ENCODE measurements around the gene CTNS.
A peak's percentile ranks its signal among the peaks of the same experiment; 100 is the strongest.

Gene CTNS

DNA sequence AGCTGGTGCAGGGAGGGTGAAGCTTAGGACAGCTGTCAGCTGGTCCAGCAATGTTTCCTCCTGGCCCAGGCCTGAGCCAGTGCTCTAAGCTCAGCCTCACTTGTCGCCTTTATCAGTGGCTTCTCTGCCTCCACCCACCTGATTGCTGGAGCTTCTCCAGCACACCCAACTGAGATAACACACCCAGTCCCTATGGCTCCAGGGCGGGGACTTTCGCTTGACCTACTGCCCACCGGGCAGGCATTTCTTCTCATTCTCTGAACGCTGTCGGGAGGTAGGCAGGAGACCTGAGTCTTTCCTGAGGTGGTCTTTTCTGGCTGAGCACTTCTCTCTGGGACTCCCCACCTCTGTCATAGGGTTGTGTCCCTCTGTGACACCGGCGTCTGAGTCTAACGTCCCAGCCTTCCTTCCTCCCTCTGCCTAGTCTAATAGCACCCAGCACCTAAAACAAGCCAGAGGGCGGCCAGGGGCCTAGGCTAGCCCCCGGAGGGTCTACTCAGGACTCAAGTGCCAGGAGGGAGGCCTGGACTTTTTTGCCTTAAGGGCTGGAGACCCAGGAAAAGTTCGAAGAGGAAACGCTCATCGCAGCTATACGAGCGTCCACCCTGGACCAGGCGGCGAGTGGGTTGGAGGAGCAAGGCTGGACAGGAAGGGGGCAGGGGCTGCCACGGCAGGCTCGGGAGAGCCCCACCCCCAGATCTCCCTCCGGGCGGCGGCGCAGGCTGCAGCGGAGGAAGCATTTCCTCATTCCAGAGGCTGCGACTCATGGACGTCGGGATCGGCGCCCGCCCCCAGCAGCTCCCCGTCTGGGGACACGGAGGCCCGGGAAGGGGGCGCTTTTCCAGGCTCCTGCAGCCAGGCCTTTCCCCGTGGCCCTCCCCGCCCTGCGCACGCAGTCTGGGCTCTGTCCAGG lies 31.1 kb downstream of the CTNS start (continued):
- TF ChIP-seq, protein P1, sequence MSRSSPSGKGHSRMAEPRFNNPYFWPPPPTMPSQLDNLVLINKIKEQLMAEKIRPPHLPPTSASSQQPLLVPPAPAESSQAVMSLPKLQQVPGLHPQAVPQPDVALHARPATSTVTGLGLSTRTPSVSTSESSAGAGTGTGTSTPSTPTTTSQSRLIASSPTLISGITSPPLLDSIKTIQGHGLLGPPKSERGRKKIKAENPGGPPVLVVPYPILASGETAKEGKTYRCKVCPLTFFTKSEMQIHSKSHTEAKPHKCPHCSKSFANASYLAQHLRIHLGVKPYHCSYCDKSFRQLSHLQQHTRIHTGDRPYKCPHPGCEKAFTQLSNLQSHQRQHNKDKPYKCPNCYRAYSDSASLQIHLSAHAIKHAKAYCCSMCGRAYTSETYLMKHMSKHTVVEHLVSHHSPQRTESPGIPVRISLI (tag by site-specific recombination; IDR thresholded peaks at IDR 0.05), result no peak
- TF ChIP-seq, protein P2, sequence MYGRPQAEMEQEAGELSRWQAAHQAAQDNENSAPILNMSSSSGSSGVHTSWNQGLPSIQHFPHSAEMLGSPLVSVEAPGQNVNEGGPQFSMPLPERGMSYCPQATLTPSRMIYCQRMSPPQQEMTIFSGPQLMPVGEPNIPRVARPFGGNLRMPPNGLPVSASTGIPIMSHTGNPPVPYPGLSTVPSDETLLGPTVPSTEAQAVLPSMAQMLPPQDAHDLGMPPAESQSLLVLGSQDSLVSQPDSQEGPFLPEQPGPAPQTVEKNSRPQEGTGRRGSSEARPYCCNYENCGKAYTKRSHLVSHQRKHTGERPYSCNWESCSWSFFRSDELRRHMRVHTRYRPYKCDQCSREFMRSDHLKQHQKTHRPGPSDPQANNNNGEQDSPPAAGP (tag by site-specific recombination; IDR thresholded peaks at IDR 0.05), result 0 out of 2 replicates have a peak, but pooled peaks have one; percentile 60
- TF ChIP-seq ZNF701 (tag by site-specific recombination; IDR thresholded peaks at IDR 0.05) (0 out of 2 replicates have a peak, but pooled peaks have one; percentile 7), ZNF140 (tag by site-specific recombination; IDR thresholded peaks at IDR 0.05) (no peak), TCF7L2 (IDR thresholded peaks at IDR 0.05; ENCODE audit: borderline replicate concordance, low read depth, low read length) (no peak), ZNF157 (tag by site-specific recombination; IDR thresholded peaks at IDR 0.05) (no peak), ZNF600 (tag by site-specific recombination; IDR thresholded peaks at IDR 0.05) (no peak), ZNF514 (tag by site-specific recombination; IDR thresholded peaks at IDR 0.05) (no peak), MEIS1 (CRISPR knock-in tag; IDR thresholded peaks at IDR 0.05; ENCODE audit: borderline replicate concordance) (no peak), ZNF366 (tag by site-specific recombination; conservative IDR thresholded peaks at IDR 0.05) (no peak), ZNF549 (tag by site-specific recombination; IDR thresholded peaks at IDR 0.05) (no peak), GLI2 (tag by site-specific recombination; IDR thresholded peaks at IDR 0.05; ENCODE audit: borderline replicate concordance, low read depth) (no peak), ZNF621 (tag by site-specific recombination; IDR thresholded peaks at IDR 0.05) (no peak), ZBTB48 (tag by site-specific recombination; IDR thresholded peaks at IDR 0.05) (0 out of 2 replicates have a peak, but pooled peaks have one; percentile 81), ZNF830 (tag by site-specific recombination; IDR thresholded peaks at IDR 0.05; ENCODE audit: low read depth) (no peak), ZNF350 (tag by site-specific recombination; IDR thresholded peaks at IDR 0.05) (no peak), KLF8 (tag by site-specific recombination; IDR thresholded peaks at IDR 0.05) (peak; percentile 78; the same call in 1 of the 2 replicates)
- TF ChIP-seq, protein P3, sequence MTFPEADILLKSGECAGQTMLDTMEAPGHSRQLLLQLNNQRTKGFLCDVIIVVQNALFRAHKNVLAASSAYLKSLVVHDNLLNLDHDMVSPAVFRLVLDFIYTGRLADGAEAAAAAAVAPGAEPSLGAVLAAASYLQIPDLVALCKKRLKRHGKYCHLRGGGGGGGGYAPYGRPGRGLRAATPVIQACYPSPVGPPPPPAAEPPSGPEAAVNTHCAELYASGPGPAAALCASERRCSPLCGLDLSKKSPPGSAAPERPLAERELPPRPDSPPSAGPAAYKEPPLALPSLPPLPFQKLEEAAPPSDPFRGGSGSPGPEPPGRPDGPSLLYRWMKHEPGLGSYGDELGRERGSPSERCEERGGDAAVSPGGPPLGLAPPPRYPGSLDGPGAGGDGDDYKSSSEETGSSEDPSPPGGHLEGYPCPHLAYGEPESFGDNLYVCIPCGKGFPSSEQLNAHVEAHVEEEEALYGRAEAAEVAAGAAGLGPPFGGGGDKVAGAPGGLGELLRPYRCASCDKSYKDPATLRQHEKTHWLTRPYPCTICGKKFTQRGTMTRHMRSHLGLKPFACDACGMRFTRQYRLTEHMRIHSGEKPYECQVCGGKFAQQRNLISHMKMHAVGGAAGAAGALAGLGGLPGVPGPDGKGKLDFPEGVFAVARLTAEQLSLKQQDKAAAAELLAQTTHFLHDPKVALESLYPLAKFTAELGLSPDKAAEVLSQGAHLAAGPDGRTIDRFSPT (tag by site-specific recombination; IDR thresholded peaks at IDR 0.05), result no peak
- TF ChIP-seq, protein P4, sequence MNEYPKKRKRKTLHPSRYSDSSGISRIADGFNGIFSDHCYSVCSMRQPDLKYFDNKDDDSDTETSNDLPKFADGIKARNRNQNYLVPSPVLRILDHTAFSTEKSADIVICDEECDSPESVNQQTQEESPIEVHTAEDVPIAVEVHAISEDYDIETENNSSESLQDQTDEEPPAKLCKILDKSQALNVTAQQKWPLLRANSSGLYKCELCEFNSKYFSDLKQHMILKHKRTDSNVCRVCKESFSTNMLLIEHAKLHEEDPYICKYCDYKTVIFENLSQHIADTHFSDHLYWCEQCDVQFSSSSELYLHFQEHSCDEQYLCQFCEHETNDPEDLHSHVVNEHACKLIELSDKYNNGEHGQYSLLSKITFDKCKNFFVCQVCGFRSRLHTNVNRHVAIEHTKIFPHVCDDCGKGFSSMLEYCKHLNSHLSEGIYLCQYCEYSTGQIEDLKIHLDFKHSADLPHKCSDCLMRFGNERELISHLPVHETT (tag by site-specific recombination; IDR thresholded peaks at IDR 0.05), result peak; percentile 72; the same call in 1 of the 2 replicates
- TF ChIP-seq, protein P5, sequence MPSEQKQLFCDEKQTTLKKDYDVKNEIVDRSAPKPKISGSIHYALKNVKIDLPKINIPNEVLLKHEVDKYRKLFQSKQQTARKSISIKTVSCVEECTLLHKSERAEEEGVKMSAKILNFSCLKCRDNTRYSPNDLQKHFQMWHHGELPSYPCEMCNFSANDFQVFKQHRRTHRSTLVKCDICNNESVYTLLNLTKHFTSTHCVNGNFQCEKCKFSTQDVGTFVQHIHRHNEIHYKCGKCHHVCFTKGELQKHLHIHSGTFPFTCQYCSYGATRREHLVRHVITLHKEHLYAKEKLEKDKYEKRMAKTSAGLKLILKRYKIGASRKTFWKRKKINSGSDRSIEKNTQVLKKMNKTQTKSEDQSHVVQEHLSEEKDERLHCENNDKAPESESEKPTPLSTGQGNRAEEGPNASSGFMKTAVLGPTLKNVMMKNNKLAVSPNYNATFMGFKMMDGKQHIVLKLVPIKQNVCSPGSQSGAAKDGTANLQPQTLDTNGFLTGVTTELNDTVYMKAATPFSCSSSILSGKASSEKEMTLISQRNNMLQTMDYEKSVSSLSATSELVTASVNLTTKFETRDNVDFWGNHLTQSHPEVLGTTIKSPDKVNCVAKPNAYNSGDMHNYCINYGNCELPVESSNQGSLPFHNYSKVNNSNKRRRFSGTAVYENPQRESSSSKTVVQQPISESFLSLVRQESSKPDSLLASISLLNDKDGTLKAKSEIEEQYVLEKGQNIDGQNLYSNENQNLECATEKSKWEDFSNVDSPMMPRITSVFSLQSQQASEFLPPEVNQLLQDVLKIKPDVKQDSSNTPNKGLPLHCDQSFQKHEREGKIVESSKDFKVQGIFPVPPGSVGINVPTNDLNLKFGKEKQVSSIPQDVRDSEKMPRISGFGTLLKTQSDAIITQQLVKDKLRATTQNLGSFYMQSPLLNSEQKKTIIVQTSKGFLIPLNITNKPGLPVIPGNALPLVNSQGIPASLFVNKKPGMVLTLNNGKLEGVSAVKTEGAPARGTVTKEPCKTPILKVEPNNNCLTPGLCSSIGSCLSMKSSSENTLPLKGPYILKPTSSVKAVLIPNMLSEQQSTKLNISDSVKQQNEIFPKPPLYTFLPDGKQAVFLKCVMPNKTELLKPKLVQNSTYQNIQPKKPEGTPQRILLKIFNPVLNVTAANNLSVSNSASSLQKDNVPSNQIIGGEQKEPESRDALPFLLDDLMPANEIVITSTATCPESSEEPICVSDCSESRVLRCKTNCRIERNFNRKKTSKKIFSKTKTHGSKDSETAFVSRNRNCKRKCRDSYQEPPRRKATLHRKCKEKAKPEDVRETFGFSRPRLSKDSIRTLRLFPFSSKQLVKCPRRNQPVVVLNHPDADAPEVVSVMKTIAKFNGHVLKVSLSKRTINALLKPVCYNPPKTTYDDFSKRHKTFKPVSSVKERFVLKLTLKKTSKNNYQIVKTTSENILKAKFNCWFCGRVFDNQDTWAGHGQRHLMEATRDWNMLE (tag by site-specific recombination; conservative IDR thresholded peaks at IDR 0.05; ENCODE audit: low read depth), result no peak
- TF ChIP-seq, protein P6, sequence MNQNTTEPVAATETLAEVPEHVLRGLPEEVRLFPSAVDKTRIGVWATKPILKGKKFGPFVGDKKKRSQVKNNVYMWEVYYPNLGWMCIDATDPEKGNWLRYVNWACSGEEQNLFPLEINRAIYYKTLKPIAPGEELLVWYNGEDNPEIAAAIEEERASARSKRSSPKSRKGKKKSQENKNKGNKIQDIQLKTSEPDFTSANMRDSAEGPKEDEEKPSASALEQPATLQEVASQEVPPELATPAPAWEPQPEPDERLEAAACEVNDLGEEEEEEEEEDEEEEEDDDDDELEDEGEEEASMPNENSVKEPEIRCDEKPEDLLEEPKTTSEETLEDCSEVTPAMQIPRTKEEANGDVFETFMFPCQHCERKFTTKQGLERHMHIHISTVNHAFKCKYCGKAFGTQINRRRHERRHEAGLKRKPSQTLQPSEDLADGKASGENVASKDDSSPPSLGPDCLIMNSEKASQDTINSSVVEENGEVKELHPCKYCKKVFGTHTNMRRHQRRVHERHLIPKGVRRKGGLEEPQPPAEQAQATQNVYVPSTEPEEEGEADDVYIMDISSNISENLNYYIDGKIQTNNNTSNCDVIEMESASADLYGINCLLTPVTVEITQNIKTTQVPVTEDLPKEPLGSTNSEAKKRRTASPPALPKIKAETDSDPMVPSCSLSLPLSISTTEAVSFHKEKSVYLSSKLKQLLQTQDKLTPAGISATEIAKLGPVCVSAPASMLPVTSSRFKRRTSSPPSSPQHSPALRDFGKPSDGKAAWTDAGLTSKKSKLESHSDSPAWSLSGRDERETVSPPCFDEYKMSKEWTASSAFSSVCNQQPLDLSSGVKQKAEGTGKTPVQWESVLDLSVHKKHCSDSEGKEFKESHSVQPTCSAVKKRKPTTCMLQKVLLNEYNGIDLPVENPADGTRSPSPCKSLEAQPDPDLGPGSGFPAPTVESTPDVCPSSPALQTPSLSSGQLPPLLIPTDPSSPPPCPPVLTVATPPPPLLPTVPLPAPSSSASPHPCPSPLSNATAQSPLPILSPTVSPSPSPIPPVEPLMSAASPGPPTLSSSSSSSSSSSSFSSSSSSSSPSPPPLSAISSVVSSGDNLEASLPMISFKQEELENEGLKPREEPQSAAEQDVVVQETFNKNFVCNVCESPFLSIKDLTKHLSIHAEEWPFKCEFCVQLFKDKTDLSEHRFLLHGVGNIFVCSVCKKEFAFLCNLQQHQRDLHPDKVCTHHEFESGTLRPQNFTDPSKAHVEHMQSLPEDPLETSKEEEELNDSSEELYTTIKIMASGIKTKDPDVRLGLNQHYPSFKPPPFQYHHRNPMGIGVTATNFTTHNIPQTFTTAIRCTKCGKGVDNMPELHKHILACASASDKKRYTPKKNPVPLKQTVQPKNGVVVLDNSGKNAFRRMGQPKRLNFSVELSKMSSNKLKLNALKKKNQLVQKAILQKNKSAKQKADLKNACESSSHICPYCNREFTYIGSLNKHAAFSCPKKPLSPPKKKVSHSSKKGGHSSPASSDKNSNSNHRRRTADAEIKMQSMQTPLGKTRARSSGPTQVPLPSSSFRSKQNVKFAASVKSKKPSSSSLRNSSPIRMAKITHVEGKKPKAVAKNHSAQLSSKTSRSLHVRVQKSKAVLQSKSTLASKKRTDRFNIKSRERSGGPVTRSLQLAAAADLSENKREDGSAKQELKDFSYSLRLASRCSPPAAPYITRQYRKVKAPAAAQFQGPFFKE (tag by site-specific recombination; IDR thresholded peaks at IDR 0.05; ENCODE audit: borderline replicate concordance), result no peak

Measured in HEK293 (cell line).